Stomach (tissue), 9 donors: ENCODE measurements around the gene CRIM1. TPM values are rescaled to one million over a fixed set of nuclear protein-coding genes. Genes with fewer than 3 reads are reported as not detected.
"Not testable (repeated sequence)": the region's sequence is repeated elsewhere in the genome, so short reads cannot be mapped to it uniquely, and the experiment has no call there.

ENCODE experiments used
- DNase-seq, 2 donors: peaks; one replicate each; pipeline versions ENCODE4 v3.0.0 to v3.0.0-alpha.2; 2013 to 2019
- H3K27ac ChIP-seq, 5 donors: fragments of 200-600 bp in 4 of 5; sonication (generic) in 4 of 5; one replicate each; pipeline ENCODE4 v1.5.1; 2013 to 2019; ENCODE audit warnings: mild to moderate bottlenecking in 1 of 5, moderate library complexity in 1 of 5
- H3K27me3 ChIP-seq, 3 donors: fragments of 200-600 bp; sonication (generic); one replicate each; pipeline ENCODE4 v1.5.1; 2017 to 2019; ENCODE audit warnings: mixed run types in 1 of 3
- H3K36me3 ChIP-seq, 4 donors: fragments of 200-600 bp; sonication (generic); 1 replicate in 3 of 4; 2 replicates in 1 of 4; pipeline ENCODE4 v1.5.1; 2016 to 2019
- H3K4me1 ChIP-seq, 4 donors: fragments of 200-600 bp; sonication (generic); one replicate each; pipeline ENCODE4 v1.5.1; 2016 to 2019
- H3K4me3 ChIP-seq, 4 donors: fragments of 200-600 bp; sonication (generic) in 3 of 4; one replicate each; pipeline ENCODE4 v1.5.1; 2016 to 2019; ENCODE audit warnings: mild to moderate bottlenecking in 1 of 4
- H3K9me3 ChIP-seq, 4 donors: fragments of 200-600 bp; sonication (generic); one replicate each; pipeline ENCODE4 v1.5.1; 2016 to 2019
- EP300 ChIP-seq: sonication (generic); formaldehyde crosslinking; IDR thresholded peaks from one replicate; pipeline ENCODE4 v1.6.1; 2017; ENCODE audit warnings: antibody characterized with exemption
- POLR2A ChIP-seq, 4 donors: fragments of 450-650 bp; IDR thresholded peaks; one replicate each; pipeline ENCODE4 v1.6.1; 2016; ENCODE audit warnings: antibody characterized with exemption in 4 of 4, control low read depth in 2 of 4, mild to moderate bottlenecking in 1 of 4, moderate library complexity in 1 of 4
- POLR2AphosphoS5 ChIP-seq, 3 donors: sonication (generic); formaldehyde crosslinking; IDR thresholded peaks; one replicate each; pipeline ENCODE4 v1.6.1; 2016; ENCODE audit warnings: antibody characterized with exemption in 3 of 3
- WGBS, 5 donors: extraction: QIAGEN DNeasy Blood & Tissue Kit in 3 of 5; methylation state at CpG; one replicate each; pipeline versions ENCODE4 v1.1.5 to v1.1.7; 2013 to 2018; 5-methylcytosine and 5-hydroxymethylcytosine counted together
- intact Hi-C: fragments of 100-400 bp; cut with DNase I; formaldehyde crosslinking; loops from one replicate; pipeline ENCODE4 v1.15.1; 2023; ENCODE audit warnings: low total_unique reads
- polyA plus RNA-seq, 3 donors: library from polyadenylated mRNA; stranded (reverse); fragments of 200-250 nt; gene quantifications; one replicate each; pipeline ENCODE4 v1.2.3, GENCODE V29; 2013
- total RNA-seq, 5 donors: library from RNA; depleted of rRNA; stranded (reverse); fragments of >200 nt; gene quantifications; one replicate each; pipeline versions ENCODE4 v1.1.0 to v1.2.3, GENCODE V29; 2014 to 2016
- TF ChIP-seq, protein P1 (sequence below), 7 experiments: fragments of 450-650 bp in 4 of 7; fragments of 200-600 bp in 3 of 7; sonication (generic) in 3 of 7; IDR thresholded peaks; one replicate each; pipeline ENCODE4 v1.5.1; 2016 to 2019; ENCODE audit warnings: antibody characterized with exemption in 7 of 7, control low read depth in 2 of 7, mild to moderate bottlenecking in 1 of 7
- donor health status: healthy with polysubstance abuse.
- donor health status: Bipolar disorder and iron deficiency.
- donor health status: healthy.

CRIM1 gene
- total and polyA plus RNA-seq, 8 donors: 3.1 to 158 (median 50.7) TPM

DNA sequence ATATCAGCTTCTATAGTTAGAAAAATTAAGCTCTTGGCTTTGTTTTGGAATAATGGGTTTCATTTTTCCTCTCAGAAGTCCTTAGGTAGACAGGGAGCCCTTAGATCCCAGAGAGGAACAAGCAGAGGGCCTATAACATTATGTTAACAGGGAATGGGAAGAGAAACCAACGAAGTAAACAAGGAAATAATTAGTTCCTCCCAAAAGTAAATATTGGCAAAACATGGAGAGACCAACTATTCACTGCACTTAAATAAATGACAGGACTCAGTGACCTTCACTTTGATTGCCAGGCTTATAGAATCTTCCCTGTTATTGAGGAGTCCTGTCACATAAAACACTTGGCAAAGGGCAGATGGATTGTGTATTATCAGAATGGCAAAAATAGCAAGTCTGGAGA lies 5.3 kb downstream of the CRIM1 start:
- DNase-seq: no peak
- 4 to 33% (median 18%) methylated on average over 1 of the region's 1 CpG for WGBS, 5 donors
- no peak for TF ChIP-seq POLR2AphosphoS5 (IDR thresholded peaks at IDR 0.05)
- no peak for TF ChIP-seq EP300
- no peak for TF ChIP-seq POLR2A (IDR thresholded peaks at IDR 0.05)
- TF ChIP-seq, protein P1, sequence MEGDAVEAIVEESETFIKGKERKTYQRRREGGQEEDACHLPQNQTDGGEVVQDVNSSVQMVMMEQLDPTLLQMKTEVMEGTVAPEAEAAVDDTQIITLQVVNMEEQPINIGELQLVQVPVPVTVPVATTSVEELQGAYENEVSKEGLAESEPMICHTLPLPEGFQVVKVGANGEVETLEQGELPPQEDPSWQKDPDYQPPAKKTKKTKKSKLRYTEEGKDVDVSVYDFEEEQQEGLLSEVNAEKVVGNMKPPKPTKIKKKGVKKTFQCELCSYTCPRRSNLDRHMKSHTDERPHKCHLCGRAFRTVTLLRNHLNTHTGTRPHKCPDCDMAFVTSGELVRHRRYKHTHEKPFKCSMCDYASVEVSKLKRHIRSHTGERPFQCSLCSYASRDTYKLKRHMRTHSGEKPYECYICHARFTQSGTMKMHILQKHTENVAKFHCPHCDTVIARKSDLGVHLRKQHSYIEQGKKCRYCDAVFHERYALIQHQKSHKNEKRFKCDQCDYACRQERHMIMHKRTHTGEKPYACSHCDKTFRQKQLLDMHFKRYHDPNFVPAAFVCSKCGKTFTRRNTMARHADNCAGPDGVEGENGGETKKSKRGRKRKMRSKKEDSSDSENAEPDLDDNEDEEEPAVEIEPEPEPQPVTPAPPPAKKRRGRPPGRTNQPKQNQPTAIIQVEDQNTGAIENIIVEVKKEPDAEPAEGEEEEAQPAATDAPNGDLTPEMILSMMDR (IDR thresholded peaks at IDR 0.05): no peak
- H3K4me1 ChIP-seq: peaks cover 35 to 81% (median 61%) of the 10 kb centered on the region in 4 donors
- H3K27ac ChIP-seq: peak overlapping the region in 3 of 5 donors; percentile 1 to 20 (median 3)
- H3K36me3 ChIP-seq: no peaks in the 10 kb centered on the region
- H3K9me3 ChIP-seq: no peaks in the 10 kb centered on the region
- intact Hi-C loops: no loop called here
- H3K4me3 ChIP-seq: no peak overlapping the region
- H3K27me3 ChIP-seq: peaks cover 0 to 15% (median 0%) of the 10 kb centered on the region in 3 donors

DNA sequence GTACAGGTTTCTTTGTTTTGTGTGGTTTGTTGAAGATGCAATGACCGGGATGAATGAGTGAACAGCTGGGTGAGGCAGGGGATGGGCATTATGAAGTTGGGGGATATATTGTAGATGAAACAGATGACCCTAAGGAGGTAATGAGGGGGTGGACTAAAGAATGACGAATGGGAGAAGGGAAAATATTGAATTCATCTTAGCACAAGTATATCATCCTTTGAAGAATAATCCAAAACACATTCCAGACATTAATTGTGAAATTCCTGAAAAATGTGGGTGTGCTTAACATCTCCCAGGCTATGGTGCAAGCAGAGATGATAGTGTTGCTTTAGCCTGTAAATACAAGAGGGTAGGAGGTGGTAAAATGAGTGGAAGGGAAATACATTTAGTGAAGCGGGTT lies 5.8 kb downstream of the CRIM1 start:
- TF ChIP-seq EP300: no peak
- peaks cover 35 to 86% (median 61%) of the 10 kb centered on the region in 4 donors for H3K4me1 ChIP-seq
- no peaks in the 10 kb centered on the region for H3K36me3 ChIP-seq
- WGBS, 5 donors: 81 to 91% (median 87%) methylated on average over 3 of the region's 3 CpGs
- H3K27me3 ChIP-seq: peaks cover 0 to 12% (median 0%) of the 10 kb centered on the region in 3 donors
- no peak for DNase-seq
- intact Hi-C loops: no loop called here
- H3K4me3 ChIP-seq: no peak overlapping the region
- H3K27ac ChIP-seq: peak overlapping the region in 1 of 5 donors; percentile 1
- no peaks in the 10 kb centered on the region for H3K9me3 ChIP-seq

DNA sequence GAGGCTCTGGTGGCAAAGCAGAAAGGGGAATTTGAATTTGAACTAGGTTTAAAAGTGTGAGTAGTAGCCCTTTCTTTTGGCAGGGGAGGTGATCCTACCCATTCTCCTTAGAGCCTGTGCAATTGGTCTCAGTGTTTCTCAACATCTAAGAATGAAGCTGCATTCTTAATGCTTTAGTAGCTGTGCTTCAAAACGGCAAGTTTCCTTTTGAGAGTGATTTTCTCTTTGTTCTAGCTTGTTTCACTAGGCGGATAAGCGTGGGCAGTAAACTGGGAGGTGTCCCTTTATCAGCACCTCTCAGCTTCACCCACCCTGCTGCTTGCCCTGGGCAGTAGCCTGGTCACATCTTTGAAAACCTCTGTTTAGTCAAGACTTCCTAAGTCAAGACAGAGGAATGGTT lies 6.7 kb downstream of the CRIM1 start:
- peaks cover 35 to 87% (median 62%) of the 10 kb centered on the region in 4 donors for H3K4me1 ChIP-seq
- H3K27me3 ChIP-seq: peaks cover 0 to 6% (median 0%) of the 10 kb centered on the region in 3 donors
- peak overlapping the region in 2 of 5 donors; percentile 13 to 25 for H3K27ac ChIP-seq
- H3K36me3 ChIP-seq: no peaks in the 10 kb centered on the region
- no peak for DNase-seq
- H3K4me3 ChIP-seq: no peak overlapping the region
- no peak for TF ChIP-seq POLR2A (IDR thresholded peaks at IDR 0.05)
- peak in 1 of 3 donors; percentile 49 for TF ChIP-seq POLR2AphosphoS5 (IDR thresholded peaks at IDR 0.05)
- no peaks in the 10 kb centered on the region for H3K9me3 ChIP-seq
- 59 to 75% (median 62%) methylated on average over 3 of the region's 3 CpGs for WGBS, 5 donors
- intact Hi-C loops: no loop called here

DNA sequence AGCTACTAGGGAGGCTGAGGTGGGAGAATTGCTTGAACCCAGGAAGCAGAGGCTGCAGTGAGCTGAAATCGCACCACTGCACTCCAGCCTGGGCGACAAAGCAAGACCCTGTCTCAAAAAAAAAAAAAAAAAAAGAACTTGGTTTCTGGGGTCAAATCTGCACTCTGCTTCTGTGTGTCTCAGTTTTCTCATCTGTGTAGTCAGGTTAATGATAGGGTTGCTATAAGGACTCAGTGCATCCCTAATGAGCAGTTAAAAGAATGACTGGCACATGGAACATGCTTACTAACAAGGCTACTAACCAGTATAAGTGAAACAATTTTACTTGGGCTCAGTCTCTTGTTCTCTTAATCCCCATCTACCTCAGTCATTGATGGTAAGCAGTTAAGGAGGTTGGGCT lies 7.5 kb downstream of the CRIM1 start:
- H3K27me3 ChIP-seq, H3K36me3 ChIP-seq, H3K4me3 ChIP-seq, DNase-seq, H3K9me3 ChIP-seq, intact Hi-C loops: not testable (repeated sequence)
- peaks cover 39 to 87% (median 64%) of the 10 kb centered on the region in 4 donors for H3K4me1 ChIP-seq
- H3K27ac ChIP-seq: peak overlapping the region in 1 of 5 donors; percentile 13
- WGBS, 5 donors: 98 to 100% (median 98%) methylated on average over 2 of the region's 2 CpGs

DNA sequence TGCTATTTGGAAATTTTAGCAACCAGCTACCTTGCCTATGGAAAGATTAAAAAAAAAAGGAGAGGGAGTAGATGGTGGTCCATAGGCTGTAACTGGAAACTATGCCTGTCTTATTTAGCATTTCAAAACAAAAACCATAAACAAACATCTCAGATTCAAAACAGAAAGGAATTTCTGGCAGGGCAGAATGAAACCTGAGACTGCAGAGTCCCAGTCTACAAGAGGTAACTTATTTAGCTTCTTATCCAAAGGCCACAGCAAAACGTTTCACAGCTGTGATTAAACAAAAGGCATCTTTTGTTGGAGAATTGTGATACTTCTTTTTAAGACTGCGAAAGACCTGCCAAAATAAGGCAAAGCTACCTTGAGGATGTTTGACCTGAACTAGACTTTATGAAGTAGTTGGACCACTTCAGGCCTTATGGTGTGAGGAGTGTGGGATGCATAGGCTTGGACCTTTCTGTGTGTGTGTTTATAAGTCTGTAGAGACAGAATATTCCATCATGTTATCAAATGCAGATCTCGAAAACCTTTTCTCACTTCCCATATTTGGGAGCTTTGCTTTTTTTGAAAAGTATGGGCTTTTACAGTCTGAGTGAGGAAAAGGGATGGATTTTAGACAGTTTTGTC lies 11.0 kb downstream of the CRIM1 start:
- no peak overlapping the region for H3K4me3 ChIP-seq
- no peak for DNase-seq
- WGBS, 5 donors: 54 to 60% (median 59%) methylated on average over 3 of the region's 3 CpGs
- no peaks in the 10 kb centered on the region for H3K9me3 ChIP-seq
- intact Hi-C loops: no loop called here
- no peak overlapping the region for H3K27ac ChIP-seq
- H3K4me1 ChIP-seq: peaks cover 28 to 84% (median 62%) of the 10 kb centered on the region in 4 donors
- TF ChIP-seq, protein P1 (IDR thresholded peaks at IDR 0.05): no peak
- TF ChIP-seq EP300 (no peak), POLR2A (IDR thresholded peaks at IDR 0.05) (no peak), POLR2AphosphoS5 (IDR thresholded peaks at IDR 0.05) (no peak)
- H3K36me3 ChIP-seq: no peaks in the 10 kb centered on the region
- no peaks in the 10 kb centered on the region for H3K27me3 ChIP-seq

DNA sequence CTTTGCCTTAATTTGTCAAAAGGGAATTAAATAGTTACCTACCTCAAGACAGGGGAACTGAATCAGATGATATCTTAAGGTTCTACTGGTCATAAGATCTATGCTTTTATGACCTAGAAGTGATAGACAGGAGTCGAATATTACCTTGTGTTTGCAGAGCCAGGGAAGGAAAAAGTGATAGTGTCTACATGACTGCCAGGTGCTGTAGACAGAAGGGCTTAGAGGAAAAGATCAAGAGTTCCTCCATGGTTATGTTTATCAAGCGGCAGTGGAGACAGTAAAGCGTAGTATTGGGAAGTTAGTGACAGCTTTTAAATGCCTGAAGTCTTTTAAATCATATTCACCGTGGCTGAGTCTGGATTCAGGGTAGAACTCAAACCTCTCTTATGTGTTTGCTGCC lies 11.9 kb downstream of the CRIM1 start:
- intact Hi-C loops: no loop called here
- H3K27me3 ChIP-seq: no peaks in the 10 kb centered on the region
- no peak overlapping the region for H3K4me3 ChIP-seq
- peak overlapping the region in 1 of 5 donors; percentile 33 for H3K27ac ChIP-seq
- H3K36me3 ChIP-seq: no peaks in the 10 kb centered on the region
- H3K4me1 ChIP-seq: peaks cover 26 to 84% (median 67%) of the 10 kb centered on the region in 4 donors
- no peak for DNase-seq
- 49 to 60% (median 53%) methylated on average over 4 of the region's 4 CpGs for WGBS, 5 donors
- no peak for TF ChIP-seq POLR2AphosphoS5 (IDR thresholded peaks at IDR 0.05)
- TF ChIP-seq, protein P1 (IDR thresholded peaks at IDR 0.05): no peak
- TF ChIP-seq EP300: no peak
- TF ChIP-seq POLR2A (IDR thresholded peaks at IDR 0.05): no peak
- no peaks in the 10 kb centered on the region for H3K9me3 ChIP-seq
